HEK293 (cell line): Measurements from ENCODE around the gene BLOC1S3.

ENCODE experiments used
- CTCF ChIA-PET: fragments of 350-600 bp; formaldehyde crosslinking; extraction: SDS; loops from one replicate; lab custom pipeline; 2021; ENCODE audit warnings: antibody characterized with exemption; lab: Yijun Ruan, JAX
- POLR2A ChIA-PET: fragments of 300-600 bp; formaldehyde crosslinking; extraction: SDS; loops from one replicate; lab custom pipeline; 2020; ENCODE audit warnings: antibody characterized with exemption, inconsistent platforms; lab: Yijun Ruan, JAX
- H3K27ac ChIP-seq: fragments of 200-500 bp; sonication (Bioruptor generic); 2 replicates; pipeline ENCODE4 v1.5.1; 2014; ENCODE audit warnings: low read depth, low read length, control low read depth, inconsistent platforms; ENCODE audit errors: extremely low read depth
- H3K36me3 ChIP-seq, 2 experiments: fragments of 200-500 bp in 1 of 2; sonication (Bioruptor generic) in 1 of 2; 1 replicate in 1 of 2; 2 replicates in 1 of 2; pipeline ENCODE4 v1.5.1; 2014 to 2017; ENCODE audit warnings: inconsistent platforms in 2 of 2, low read length in 2 of 2; ENCODE audit not compliant: control insufficient read depth in 2 of 2, insufficient read depth in 1 of 2
- H3K4me1 ChIP-seq: fragments of 200-500 bp; sonication (Bioruptor generic); 2 replicates; pipeline ENCODE4 v1.5.1; 2014; ENCODE audit warnings: mild to moderate bottlenecking, low read length, inconsistent platforms; ENCODE audit not compliant: control insufficient read depth, insufficient read depth
- H3K4me3 ChIP-seq: 2 replicates; pipeline ENCODE4 v1.5.1; 2011; ENCODE audit warnings: low read depth, mild to moderate bottlenecking, control low read depth, low read length, moderate library complexity
- H3K9me3 ChIP-seq: fragments of 200-500 bp; sonication (Bioruptor generic); 2 replicates; pipeline ENCODE4 v1.5.1; 2014; ENCODE audit warnings: low read depth, low read length, inconsistent platforms; ENCODE audit not compliant: control insufficient read depth, insufficient read depth
- BCL11A ChIP-seq: fragments of 450-650 bp; formaldehyde crosslinking; IDR thresholded peaks from 2 replicates; pipeline ENCODE4 v1.5.1; 2016; ENCODE audit warnings: low read depth, missing biosample characterization, missing genetic modification characterization
- GLIS1 ChIP-seq: fragments of 450-650 bp; formaldehyde crosslinking; IDR thresholded peaks from 2 replicates; pipeline ENCODE4 v1.5.1; 2016; ENCODE audit warnings: missing biosample characterization, missing genetic modification characterization
- HOXC10 ChIP-seq: sonication (generic); formaldehyde crosslinking; IDR thresholded peaks from 2 replicates; pipeline ENCODE4 v1.8.1; 2023; ENCODE audit warnings: mild to moderate bottlenecking, missing genetic modification reagents
- KLF1 ChIP-seq: fragments of 450-650 bp; formaldehyde crosslinking; IDR thresholded peaks from 2 replicates; pipeline ENCODE4 v1.5.1; 2016; ENCODE audit warnings: missing biosample characterization, missing genetic modification characterization
- KLF9 ChIP-seq: fragments of 450-650 bp; formaldehyde crosslinking; IDR thresholded peaks from 2 replicates; pipeline ENCODE4 v1.5.1; 2016; ENCODE audit warnings: missing biosample characterization, missing genetic modification characterization, low read depth
- TRIM28 ChIP-seq: IDR thresholded peaks from 2 replicates; pipeline ENCODE4 v1.6.1; 2011; ENCODE audit warnings: low read length, control low read depth, borderline replicate concordance
- ZIC2 ChIP-seq: fragments of 450-650 bp; formaldehyde crosslinking; IDR thresholded peaks from 2 replicates; pipeline ENCODE4 v1.5.1; 2016; ENCODE audit warnings: missing biosample characterization, missing genetic modification characterization
- ZNF350 ChIP-seq: fragments of 450-650 bp; formaldehyde crosslinking; IDR thresholded peaks from 2 replicates; pipeline ENCODE4 v1.5.0; 2017; ENCODE audit warnings: missing biosample characterization, mild to moderate bottlenecking, missing genetic modification characterization
- ZNF423 ChIP-seq: fragments of 450-650 bp; formaldehyde crosslinking; IDR thresholded peaks from 2 replicates; pipeline ENCODE4 v1.5.1; 2016; ENCODE audit warnings: missing biosample characterization, missing genetic modification characterization
- ZNF433 ChIP-seq: fragments of 450-650 bp; formaldehyde crosslinking; IDR thresholded peaks from 2 replicates; pipeline ENCODE4 v1.5.1; 2016; ENCODE audit warnings: missing biosample characterization, missing genetic modification characterization, low read depth
- ZNF513 ChIP-seq: fragments of 450-650 bp; IDR thresholded peaks from 2 replicates; pipeline ENCODE4 v1.5.1; 2018; ENCODE audit warnings: missing biosample characterization, missing genetic modification characterization
- ZNF560 ChIP-seq: fragments of 450-650 bp; formaldehyde crosslinking; IDR thresholded peaks from 2 replicates; pipeline ENCODE4 v1.5.1; 2017; ENCODE audit warnings: missing biosample characterization, missing genetic modification characterization, borderline replicate concordance
- ZNF621 ChIP-seq: fragments of 450-650 bp; formaldehyde crosslinking; IDR thresholded peaks from 2 replicates; pipeline ENCODE4 v1.5.1; 2017; ENCODE audit warnings: missing biosample characterization, missing genetic modification characterization
- ZNF654 ChIP-seq: fragments of 450-650 bp; formaldehyde crosslinking; IDR thresholded peaks from 2 replicates; pipeline ENCODE4 v1.5.1; 2016; ENCODE audit warnings: low read depth, missing biosample characterization, missing genetic modification characterization
- ZSCAN16 ChIP-seq: fragments of 450-650 bp; formaldehyde crosslinking; IDR thresholded peaks from 2 replicates; pipeline ENCODE4 v1.5.1; 2016; ENCODE audit warnings: missing biosample characterization, missing genetic modification characterization

Gene BLOC1S3

GRCh38 chr19:45156751-45157150 is 21.8 kb upstream of the BLOC1S3 start:
- Histone ChIP-seq H3K4me3 (no peak overlapping the region), H3K27ac (no peak overlapping the region), H3K36me3 (no peaks in the 10 kb centered on the region), H3K9me3 (no peaks in the 10 kb centered on the region), H3K4me1 (peaks cover 2% of the 10 kb centered on the region; the same call in 1 of the 2 replicates)
- no peak for TF ChIP-seq ZNF513
- TF ChIP-seq KLF1 = 0 out of 2 replicates have a peak, but pooled peaks have one; percentile 10
- TF ChIP-seq, all 188 proteins: peak for 1
- POLR2A ChIA-PET = no interaction called here
- CTCF ChIA-PET = interaction anchor here (0.7 kb wide), 1 partner anchor 22 kb away, joined by 4 read pairs; the partner anchor contains the start of gene BLOC1S3

DNA sequence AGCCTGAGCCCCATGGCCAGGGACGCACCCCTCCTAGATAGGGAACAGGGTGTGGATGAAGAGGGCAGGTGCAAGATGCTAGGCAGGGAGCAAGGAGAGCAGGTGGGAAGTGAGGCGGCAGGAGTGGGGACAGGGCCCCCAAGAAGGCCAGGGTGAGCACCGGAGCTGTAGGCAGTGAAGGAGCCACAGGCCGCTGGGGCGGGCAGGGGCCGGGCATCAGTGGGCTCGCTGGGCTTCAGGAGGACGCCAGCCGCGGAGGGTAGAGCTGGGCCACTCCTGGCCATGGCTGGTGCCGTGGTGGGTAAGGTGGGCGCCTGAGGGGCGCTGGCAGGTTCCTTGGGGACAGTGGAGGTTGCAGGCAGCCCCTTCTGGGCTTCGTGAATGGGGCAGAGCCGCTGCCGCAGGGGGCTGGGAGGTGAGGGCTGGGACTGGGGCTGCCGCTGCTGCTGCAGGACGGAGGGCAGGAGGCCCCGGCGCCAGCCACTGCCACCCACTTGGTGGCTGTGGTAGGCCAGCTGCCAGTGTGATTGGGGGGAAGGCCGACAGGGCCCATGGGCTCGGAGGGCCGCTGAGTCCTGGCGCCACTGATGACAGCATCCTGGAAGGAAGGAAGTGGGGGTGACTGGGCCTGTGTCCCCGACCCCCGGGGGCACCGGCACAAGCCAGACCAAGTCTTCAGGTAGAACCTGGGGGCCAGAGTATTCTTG is 19.9 kb upstream of the BLOC1S3 start:
- no peaks in the 10 kb centered on the region for H3K36me3 ChIP-seq
- ChIA-PET CTCF (interaction anchor here (1.1 to 1.4 kb wide), 2 partner anchors 9 to 181 kb away, joined by 3 to 4 read pairs; no protein-coding TSS in a partner anchor), POLR2A (no interaction called here)
- H3K27ac ChIP-seq = no peak overlapping the region
- no peaks in the 10 kb centered on the region for H3K4me1 ChIP-seq
- H3K4me3 ChIP-seq = no peak overlapping the region
- TF ChIP-seq ZNF433 (tag by site-specific recombination) (no peak), BCL11A (tag by site-specific recombination) (no peak), KLF9 (tag by site-specific recombination) (no peak), ZNF654 (tag by site-specific recombination) (no peak), ZNF350 (tag by site-specific recombination) (no peak)
- no peaks in the 10 kb centered on the region for H3K9me3 ChIP-seq

DNA sequence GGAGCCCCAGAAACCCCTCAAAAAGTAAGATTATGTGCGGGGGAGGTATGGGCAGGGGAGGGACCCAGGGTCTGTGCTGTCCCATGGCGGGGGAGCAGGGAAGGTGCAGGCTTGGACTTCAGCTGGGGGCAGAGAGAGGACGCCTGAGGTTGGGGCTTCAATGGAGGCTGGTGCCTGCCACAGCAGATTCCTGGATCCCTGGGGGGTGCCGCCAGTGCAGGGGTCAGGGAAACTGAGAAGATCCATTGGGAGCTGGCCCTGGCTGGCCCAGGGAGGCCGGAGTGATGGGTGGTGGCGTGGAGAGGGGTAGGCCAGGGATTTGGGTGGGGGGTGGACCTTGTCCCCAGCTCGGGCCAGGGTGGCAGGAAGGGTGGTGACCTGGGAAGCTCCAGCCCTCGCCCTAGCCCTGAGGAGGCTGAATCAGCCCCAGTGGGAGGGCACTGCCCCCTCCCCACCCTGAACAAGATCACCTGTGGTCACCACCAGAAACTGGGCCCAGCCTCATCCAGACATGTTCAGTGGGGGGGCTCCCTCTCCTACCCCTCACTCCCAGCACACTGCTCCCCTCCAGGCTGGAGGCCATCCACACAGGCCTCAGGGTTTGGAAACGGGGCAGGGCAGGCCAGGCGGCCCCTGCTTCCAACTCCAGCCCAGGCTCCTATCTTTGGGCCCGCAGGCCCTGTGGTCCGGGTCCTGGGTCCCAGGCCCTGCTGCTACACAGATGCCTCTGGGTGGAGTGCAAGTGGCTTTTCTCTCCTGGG is 19.2 kb upstream of the BLOC1S3 start:
- no peaks in the 10 kb centered on the region for H3K4me1 ChIP-seq
- TF ChIP-seq ZNF423 (tag by site-specific recombination) (no peak), ZIC2 (tag by site-specific recombination) (peak; percentile 14; the same call in 1 of the 2 replicates), HOXC10 (CRISPR knock-in tag) (no peak), GLIS1 (tag by site-specific recombination) (peak; percentile 67)
- ChIA-PET POLR2A (no interaction called here), CTCF (interaction anchor here (0.6 to 1.3 kb wide), 3 partner anchors 9 to 179 kb away, joined by 3 read pairs; no protein-coding TSS in a partner anchor)
- H3K9me3 ChIP-seq = no peaks in the 10 kb centered on the region
- no peak overlapping the region for H3K4me3 ChIP-seq
- no peak overlapping the region for H3K27ac ChIP-seq
- no peaks in the 10 kb centered on the region for H3K36me3 ChIP-seq

DNA sequence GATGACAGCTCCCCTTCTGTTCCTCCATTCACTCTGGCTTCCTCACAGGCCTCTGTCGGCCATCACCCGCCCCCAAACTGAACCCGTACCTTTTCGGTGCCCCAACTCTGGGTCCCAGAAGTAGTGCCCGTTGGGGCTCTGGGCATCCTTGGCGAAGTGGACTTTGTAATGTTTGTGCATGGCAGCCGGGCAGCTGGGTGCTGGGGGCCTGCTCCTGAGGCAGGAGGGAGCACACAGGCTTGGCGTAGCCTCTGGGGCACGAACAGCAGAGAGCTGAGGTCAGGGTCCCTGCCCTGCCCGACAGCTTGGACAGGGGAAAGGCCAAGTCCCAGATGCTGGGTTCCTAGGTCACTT is 18.6 kb upstream of the BLOC1S3 start:
- H3K27ac ChIP-seq = no peak overlapping the region
- CTCF ChIA-PET = interaction anchor here (0.6 to 1.3 kb wide), 4 partner anchors 9 to 178 kb away, joined by 3 read pairs; no protein-coding TSS in a partner anchor

More for the DNA sequence above, 18.6 kb upstream of the BLOC1S3 start:
- no peaks in the 10 kb centered on the region for H3K4me1 ChIP-seq
- H3K4me3 ChIP-seq = no peak overlapping the region
- TF ChIP-seq TRIM28 = no peak
- no peak for TF ChIP-seq ZSCAN16
- TF ChIP-seq ZNF621 (tag by site-specific recombination) = no peak
- TF ChIP-seq ZNF560 (tag by site-specific recombination) = no peak
- TF ChIP-seq, all 188 proteins: peak for 0
- POLR2A ChIA-PET = no interaction called here
- no peaks in the 10 kb centered on the region for H3K36me3 ChIP-seq
- no peaks in the 10 kb centered on the region for H3K9me3 ChIP-seq
